Nucleus accumbens (tissue), 56 donors: ENCODE results near the gene FALEC.

Source experiments
- DNase-seq, 56 donors: peaks; one replicate each; lab custom pipeline; 2025; lab: John Stamatoyannopoulos, UW

FALEC gene

DNA sequence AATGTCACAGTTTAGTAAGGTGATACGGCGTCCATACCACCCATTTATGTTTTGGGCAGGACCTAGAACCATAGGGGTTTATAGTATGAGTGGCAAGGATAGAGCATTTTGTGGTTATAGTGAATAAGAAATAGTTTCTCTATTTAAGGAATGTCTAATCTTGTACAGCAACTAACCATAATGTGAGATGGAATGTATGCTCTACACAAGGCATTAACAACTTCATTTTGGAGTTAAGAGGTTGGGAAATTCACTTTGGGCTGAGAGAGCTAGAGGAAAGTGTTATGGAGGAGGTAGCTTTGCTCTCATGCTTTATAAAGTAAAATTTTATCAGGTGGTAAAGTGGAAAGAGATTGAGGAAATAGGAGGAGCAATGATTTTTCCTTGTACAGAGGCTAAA is 66.8 kb downstream of the FALEC start:
- DNase-seq: no peak
